ENCODE data around the gene TTC17.
"Not testable (repeated sequence)": the region's sequence is repeated elsewhere in the genome, so short reads cannot be mapped to it uniquely, and the experiment has no call there.

Gene TTC17

GRCh38 chr11:43462359-43462758 is 103.6 kb downstream of the TTC17 start:
- DNase-seq = no peak

- DNase-seq = no peak
Measured at GRCh38 chr11:43467958-43468357, 109.2 kb downstream of the TTC17 start.

- not testable (repeated sequence) for DNase-seq
Measured at GRCh38 chr11:43477491-43477890, 118.8 kb downstream of the TTC17 start.

- DNase-seq = no peak
Measured at GRCh38 chr11:43486141-43486540, 127.4 kb downstream of the TTC17 start.

- no peak for DNase-seq
Measured at GRCh38 chr11:43489869-43490465, 131.2 kb downstream of the TTC17 start.

GRCh38 chr11:43492701-43493100 is 134.0 kb downstream of the TTC17 start:
- DNase-seq = no peak

GRCh38 chr11:43493431-43493830 is 134.7 kb downstream of the TTC17 start:
- no peak for DNase-seq

GRCh38 chr11:43497144-43497543 is 138.4 kb downstream of the TTC17 start:
- no peak for DNase-seq

GRCh38 chr11:43498561-43498960 is 139.8 kb downstream of the TTC17 start:
- no peak for DNase-seq

- no peak for DNase-seq
Measured at GRCh38 chr11:43503417-43503816, 144.7 kb downstream of the TTC17 start.

GRCh38 chr11:43504316-43504950 is 145.7 kb downstream of the TTC17 start:
- no peak for DNase-seq

GRCh38 chr11:43505171-43505570 is 146.5 kb downstream of the TTC17 start:
- no peak for DNase-seq

GRCh38 chr11:43507171-43507570 is 148.5 kb downstream of the TTC17 start:
- no peak for DNase-seq

- no peak for DNase-seq
Measured at GRCh38 chr11:43508511-43508918, 149.8 kb downstream of the TTC17 start.

- DNase-seq = no peak
Measured at GRCh38 chr11:43511959-43512358, 153.2 kb downstream of the TTC17 start.

- no peak for DNase-seq
Measured at GRCh38 chr11:43515090-43515489, 156.4 kb downstream of the TTC17 start.

GRCh38 chr11:43516316-43516850 is 157.7 kb downstream of the TTC17 start:
- no peak for DNase-seq

GRCh38 chr11:43517518-43517917 is 158.8 kb downstream of the TTC17 start:
- no peak for DNase-seq

- no peak for DNase-seq
Measured at GRCh38 chr11:43518408-43519160, 159.9 kb downstream of the TTC17 start.

- DNase-seq = no peak
Measured at GRCh38 chr11:43521471-43521870, 162.8 kb downstream of the TTC17 start.

GRCh38 chr11:43523632-43524031 is 164.9 kb downstream of the TTC17 start:
- no peak for DNase-seq

GRCh38 chr11:43532041-43532440 is 173.3 kb downstream of the TTC17 start:
- no peak for DNase-seq

GRCh38 chr11:43537833-43538615 is 179.3 kb downstream of the TTC17 start:
- DNase-seq = no peak
